ENCODE data around the gene SLC39A13.

- no peak for TF ChIP-seq TAF1 (IDR thresholded peaks at IDR 0.05; ENCODE audit: borderline replicate concordance, insufficient read depth, low read length)
- TF ChIP-seq FOXP2 (optimal IDR thresholded peaks at IDR 0.05; ENCODE audit: borderline replicate concordance, extremely low read depth, extremely low read length, insufficient read depth), result no peak
- TF ChIP-seq POLR2AphosphoS5 (IDR thresholded peaks at IDR 0.05; ENCODE audit: low read depth, low read length), result no peak
- no peak for TF ChIP-seq REST (IDR thresholded peaks at IDR 0.05; ENCODE audit: insufficient read depth in 1 of 2, low read depth in 2 of 2, low read length in 2 of 2)
- TF ChIP-seq SIN3A (IDR thresholded peaks at IDR 0.05; ENCODE audit: borderline replicate concordance, insufficient read depth, low read length), result no peak
Measured at GRCh38 chr11:47358731-47359051, 49.7 kb upstream of the SLC39A13 start.

Measured in PFSK-1 (cell line).